ENCODE data around the gene CLN5. TPM values are rescaled to one million over a fixed set of nuclear protein-coding genes. Genes with fewer than 3 reads are reported as not detected.

Gene CLN5
- total RNA-seq, 1 donor from 2014 or later = 22.7 TPM

GRCh38 chr13:77047649-77048343, 55.9 kb downstream of the CLN5 start:
- no peak for DNase-seq (ENCODE audit: low spot score)
- H3K4me1 Mint-ChIP-seq (ENCODE audit: low read depth) = no peaks in the 10 kb centered on the region
- TF ChIP-seq CTCF (IDR thresholded peaks at IDR 0.05) = no peak
- H3K36me3 Mint-ChIP-seq (ENCODE audit: low read depth) = peaks cover 30% of the 10 kb centered on the region
- no peak overlapping the region for H3K4me3 Mint-ChIP-seq (ENCODE audit: unreplicated experiment)
- H3K9me3 Mint-ChIP-seq (ENCODE audit: low read depth) = no peaks in the 10 kb centered on the region
- H3K27ac Mint-ChIP-seq (ENCODE audit: unreplicated experiment) = no peak overlapping the region
- no peaks in the 10 kb centered on the region for H3K27me3 Mint-ChIP-seq (ENCODE audit: low read depth)

- Mint-ChIP-seq H3K27ac (ENCODE audit: unreplicated experiment) (no peak overlapping the region), H3K27me3 (ENCODE audit: low read depth) (no peaks in the 10 kb centered on the region), H3K4me1 (ENCODE audit: low read depth) (no peaks in the 10 kb centered on the region), H3K36me3 (ENCODE audit: low read depth) (peaks cover 27% of the 10 kb centered on the region), H3K4me3 (ENCODE audit: unreplicated experiment) (no peak overlapping the region), H3K9me3 (ENCODE audit: low read depth) (no peaks in the 10 kb centered on the region)
- no peak for TF ChIP-seq CTCF (IDR thresholded peaks at IDR 0.05)
- DNase-seq (ENCODE audit: low spot score) = no peak
Measured at GRCh38 chr13:77048681-77049080, 56.8 kb downstream of the CLN5 start.

- H3K9me3 Mint-ChIP-seq (ENCODE audit: low read depth) = no peaks in the 10 kb centered on the region
- no peak overlapping the region for H3K4me3 Mint-ChIP-seq (ENCODE audit: unreplicated experiment)
- H3K27ac Mint-ChIP-seq (ENCODE audit: unreplicated experiment) = no peak overlapping the region
- TF ChIP-seq CTCF (IDR thresholded peaks at IDR 0.05) = no peak
- DNase-seq (ENCODE audit: low spot score) = no peak
- no peaks in the 10 kb centered on the region for H3K27me3 Mint-ChIP-seq (ENCODE audit: low read depth)
- H3K4me1 Mint-ChIP-seq (ENCODE audit: low read depth) = no peaks in the 10 kb centered on the region
- peaks cover 41% of the 10 kb centered on the region for H3K36me3 Mint-ChIP-seq (ENCODE audit: low read depth)
Measured at GRCh38 chr13:77053192-77053591, 61.3 kb downstream of the CLN5 start.

Other genes starting within 250 kb of the CLN5 start
- gene KCTD12, start 105.7 kb upstream of the CLN5 start, total RNA-seq = 33.8 to 49.6 TPM (median 34.1 TPM) in 3 replicates
- gene ACOD1, start 43.6 kb upstream of the CLN5 start, total RNA-seq = not detected in 3 replicates
- 39.1 to 41.8 TPM (median 40.6 TPM) in 3 replicates for gene FBXL3, start 35.1 kb downstream of the CLN5 start, total RNA-seq